ENCODE data around the gene CCL5. TPM values are rescaled to one million over a fixed set of nuclear protein-coding genes. Genes with fewer than 3 reads are reported as not detected.

Gene CCL5
- total and polyA plus RNA-seq, 10 of the 15 experiments (the other 5 are each of a cell fraction or from before 2014, with no cell fraction given), result 45.7 to 186 (median 90.8) TPM

DNA sequence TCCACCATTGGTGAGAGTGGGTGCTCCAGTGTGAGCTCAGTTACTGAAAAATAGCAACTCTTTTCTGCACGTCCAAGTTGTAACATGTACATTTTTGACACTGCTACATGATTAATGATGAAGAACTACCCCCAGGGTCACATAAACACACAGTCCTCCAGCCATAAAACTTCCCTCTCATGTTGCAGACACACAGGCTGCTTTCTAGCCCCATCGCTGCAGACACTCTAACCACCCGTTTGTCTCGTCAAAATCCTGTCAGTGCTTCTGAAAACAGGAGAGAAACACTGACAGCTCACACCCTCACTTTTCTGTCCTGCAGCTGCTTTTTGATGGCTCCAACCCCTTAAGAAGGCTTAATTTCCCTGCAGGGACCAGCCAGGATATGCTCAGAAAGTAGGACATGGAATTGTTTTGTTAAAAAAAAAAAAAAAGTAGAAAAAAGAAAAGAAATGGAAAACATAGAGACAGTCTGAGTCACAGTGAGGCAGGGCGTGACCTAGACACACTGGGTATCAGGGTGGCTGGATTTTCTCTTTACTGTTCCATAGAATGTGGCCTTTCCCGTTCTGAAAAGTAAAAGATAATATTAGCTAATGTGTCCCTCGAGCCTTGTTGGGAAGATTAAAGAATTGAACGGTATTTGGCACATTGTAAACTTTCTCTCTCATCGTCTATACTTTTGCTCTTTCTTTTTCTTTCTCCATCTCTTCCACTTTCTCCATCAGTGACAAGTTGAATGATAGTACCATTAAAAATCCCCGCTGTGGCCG, 20.7 kb upstream of the CCL5 start:
- intact Hi-C loops (cut with micrococcal nuclease; ENCODE audit: unreplicated experiment) (no loop called here), in situ Hi-C loops (cut with MboI) (no loop called here)
- Histone ChIP-seq H3K27me3 (replicated peaks in 1 of 2; ENCODE audit: control insufficient read depth in 2 of 2, insufficient read depth in 2 of 2, low read length in 1 of 2) (no peaks in the 10 kb centered on the region), H3K4me2 (ENCODE audit: control insufficient read depth, insufficient read depth) (no peak overlapping the region), H3K79me2 (ENCODE audit: control insufficient read depth, insufficient read depth, low read length) (no peaks in the 10 kb centered on the region), H3K27ac (ENCODE audit: control insufficient read depth, insufficient read depth) (no peak overlapping the region), H2AFZ (ENCODE audit: control insufficient read depth, low read depth, low read length) (no peak overlapping the region), H3K4me1 (ENCODE audit: control insufficient read depth, insufficient read depth, low read length) (peaks cover 5% of the 10 kb centered on the region), H3K9me3 (replicated peaks; ENCODE audit: control insufficient read depth, insufficient read depth, low read length) (no peaks in the 10 kb centered on the region), H3K36me3 (ENCODE audit: control insufficient read depth in 2 of 2, insufficient read depth in 2 of 2, low read length in 1 of 2) (no peaks in the 10 kb centered on the region), H3K9ac (ENCODE audit: control insufficient read depth, insufficient read depth, low read length) (no peak overlapping the region), H3K4me3 (no peak overlapping the region), H4K20me1 (ENCODE audit: control insufficient read depth, insufficient read depth) (no peaks in the 10 kb centered on the region)
- ChIA-PET POLR2A (interaction anchor here (0.5 to 1.0 kb wide), 4 partner anchors 10 to 599 kb away, joined by 3 to 8 read pairs (median 3); no protein-coding TSS in a partner anchor), RAD21 (ENCODE audit: unreplicated experiment) (interaction anchor here (0.6 to 3.0 kb wide), 9 partner anchors 10 to 702 kb away, joined by 3 to 17 read pairs (median 4); partner anchors contain the start of genes CCL5, RDM1 and TAF15), SMC1A (ENCODE audit: uncharacterized antibody, unreplicated experiment) (interaction anchor here (0.5 to 2.3 kb wide), 12 partner anchors 8 to 258 kb away, joined by 3 to 8 read pairs (median 4); no protein-coding TSS in a partner anchor), CTCF (interaction anchor here (0.6 to 2.4 kb wide), 6 partner anchors 10 to 575 kb away, joined by 3 to 6 read pairs (median 4); no protein-coding TSS in a partner anchor)
- no TSS peak for BruUV-seq (replicated peaks)
- FAIRE-seq (no peak), ATAC-seq (no peak; the same call in 2 of the 3 replicates), DNase-seq (ENCODE audit: low read depth, low spot score) (no peak)
- 62% methylated on average over 11 of the region's 11 CpGs for WGBS (ENCODE audit: insufficient coverage, insufficient replicate concordance, low lambda C conversion rate, missing lambda C conversion rate)
- TF ChIP-seq SUZ12 (IDR thresholded peaks at IDR 0.05; ENCODE audit: unreplicated experiment) (no peak), NR2C1 (IDR thresholded peaks at IDR 0.05) (no peak), BACH1 (IDR thresholded peaks at IDR 0.05; ENCODE audit: borderline replicate concordance) (no peak), FOXM1 (IDR thresholded peaks at IDR 0.05; ENCODE audit: low read depth, low read length) (no peak), POU2F2 (IDR thresholded peaks at IDR 0.05; ENCODE audit: borderline replicate concordance, low read depth, low read length) (no peak), MYB (IDR thresholded peaks at IDR 0.05; ENCODE audit: borderline replicate concordance, low read depth, low read length) (no peak), YY1 (IDR thresholded peaks at IDR 0.05; ENCODE audit: low read depth, low read length) (no peak), ATF7 (IDR thresholded peaks at IDR 0.05; ENCODE audit: low read depth) (no peak), BRCA1 (IDR thresholded peaks at IDR 0.05; ENCODE audit: low read depth, low read length) (no peak)
- TF ChIP-seq, protein P1, sequence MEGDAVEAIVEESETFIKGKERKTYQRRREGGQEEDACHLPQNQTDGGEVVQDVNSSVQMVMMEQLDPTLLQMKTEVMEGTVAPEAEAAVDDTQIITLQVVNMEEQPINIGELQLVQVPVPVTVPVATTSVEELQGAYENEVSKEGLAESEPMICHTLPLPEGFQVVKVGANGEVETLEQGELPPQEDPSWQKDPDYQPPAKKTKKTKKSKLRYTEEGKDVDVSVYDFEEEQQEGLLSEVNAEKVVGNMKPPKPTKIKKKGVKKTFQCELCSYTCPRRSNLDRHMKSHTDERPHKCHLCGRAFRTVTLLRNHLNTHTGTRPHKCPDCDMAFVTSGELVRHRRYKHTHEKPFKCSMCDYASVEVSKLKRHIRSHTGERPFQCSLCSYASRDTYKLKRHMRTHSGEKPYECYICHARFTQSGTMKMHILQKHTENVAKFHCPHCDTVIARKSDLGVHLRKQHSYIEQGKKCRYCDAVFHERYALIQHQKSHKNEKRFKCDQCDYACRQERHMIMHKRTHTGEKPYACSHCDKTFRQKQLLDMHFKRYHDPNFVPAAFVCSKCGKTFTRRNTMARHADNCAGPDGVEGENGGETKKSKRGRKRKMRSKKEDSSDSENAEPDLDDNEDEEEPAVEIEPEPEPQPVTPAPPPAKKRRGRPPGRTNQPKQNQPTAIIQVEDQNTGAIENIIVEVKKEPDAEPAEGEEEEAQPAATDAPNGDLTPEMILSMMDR (IDR thresholded peaks at IDR 0.05 in 2 of 3, conservative IDR thresholded peaks at IDR 0.05 in 1 of 3; ENCODE audit: control insufficient read depth in 2 of 3, extremely low read depth in 1 of 3, insufficient read depth in 1 of 3, low read depth in 3 of 3, low read length in 3 of 3), result no peak
- TF ChIP-seq, protein P2, sequence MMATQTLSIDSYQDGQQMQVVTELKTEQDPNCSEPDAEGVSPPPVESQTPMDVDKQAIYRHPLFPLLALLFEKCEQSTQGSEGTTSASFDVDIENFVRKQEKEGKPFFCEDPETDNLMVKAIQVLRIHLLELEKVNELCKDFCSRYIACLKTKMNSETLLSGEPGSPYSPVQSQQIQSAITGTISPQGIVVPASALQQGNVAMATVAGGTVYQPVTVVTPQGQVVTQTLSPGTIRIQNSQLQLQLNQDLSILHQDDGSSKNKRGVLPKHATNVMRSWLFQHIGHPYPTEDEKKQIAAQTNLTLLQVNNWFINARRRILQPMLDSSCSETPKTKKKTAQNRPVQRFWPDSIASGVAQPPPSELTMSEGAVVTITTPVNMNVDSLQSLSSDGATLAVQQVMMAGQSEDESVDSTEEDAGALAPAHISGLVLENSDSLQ (IDR thresholded peaks at IDR 0.05), result no peak
- TF ChIP-seq, protein P3, sequence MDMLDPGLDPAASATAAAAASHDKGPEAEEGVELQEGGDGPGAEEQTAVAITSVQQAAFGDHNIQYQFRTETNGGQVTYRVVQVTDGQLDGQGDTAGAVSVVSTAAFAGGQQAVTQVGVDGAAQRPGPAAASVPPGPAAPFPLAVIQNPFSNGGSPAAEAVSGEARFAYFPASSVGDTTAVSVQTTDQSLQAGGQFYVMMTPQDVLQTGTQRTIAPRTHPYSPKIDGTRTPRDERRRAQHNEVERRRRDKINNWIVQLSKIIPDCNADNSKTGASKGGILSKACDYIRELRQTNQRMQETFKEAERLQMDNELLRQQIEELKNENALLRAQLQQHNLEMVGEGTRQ (IDR thresholded peaks at IDR 0.05; ENCODE audit: borderline replicate concordance, low read depth, low read length), result no peak
- TF ChIP-seq, protein P4, sequence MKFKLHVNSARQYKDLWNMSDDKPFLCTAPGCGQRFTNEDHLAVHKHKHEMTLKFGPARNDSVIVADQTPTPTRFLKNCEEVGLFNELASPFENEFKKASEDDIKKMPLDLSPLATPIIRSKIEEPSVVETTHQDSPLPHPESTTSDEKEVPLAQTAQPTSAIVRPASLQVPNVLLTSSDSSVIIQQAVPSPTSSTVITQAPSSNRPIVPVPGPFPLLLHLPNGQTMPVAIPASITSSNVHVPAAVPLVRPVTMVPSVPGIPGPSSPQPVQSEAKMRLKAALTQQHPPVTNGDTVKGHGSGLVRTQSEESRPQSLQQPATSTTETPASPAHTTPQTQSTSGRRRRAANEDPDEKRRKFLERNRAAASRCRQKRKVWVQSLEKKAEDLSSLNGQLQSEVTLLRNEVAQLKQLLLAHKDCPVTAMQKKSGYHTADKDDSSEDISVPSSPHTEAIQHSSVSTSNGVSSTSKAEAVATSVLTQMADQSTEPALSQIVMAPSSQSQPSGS (IDR thresholded peaks at IDR 0.05; ENCODE audit: low read length), result no peak

Data from GM12878 (cell line).